Effector memory CD4-positive, alpha-beta T cell (primary cell): ENCODE measurements around the gene SMAD3.

Experiments
- DNase-seq, 3 donors: peaks; one replicate each; pipeline ENCODE4 v3.0.0-alpha.2; 2020
- H3K27ac ChIP-seq: 2 replicates; pipeline ENCODE4 v1.7.0; 2013; ENCODE audit warnings: mild to moderate bottlenecking, low read length, moderate library complexity; ENCODE audit not compliant: insufficient read depth, poor library complexity, severe bottlenecking
- H3K27me3 ChIP-seq: replicated peaks from 2 replicates; pipeline ENCODE4 v1.7.0; 2013; ENCODE audit warnings: mild to moderate bottlenecking, low read length; ENCODE audit not compliant: insufficient read depth, control insufficient read depth, poor library complexity, severe bottlenecking
- H3K36me3 ChIP-seq: 2 replicates; pipeline ENCODE4 v1.7.0; 2013; ENCODE audit warnings: mild to moderate bottlenecking, low read length, moderate library complexity; ENCODE audit not compliant: control insufficient read depth, insufficient read depth
- H3K4me1 ChIP-seq: 2 replicates; pipeline ENCODE4 v1.7.0; 2013; ENCODE audit warnings: low read length, mild to moderate bottlenecking; ENCODE audit not compliant: control insufficient read depth, insufficient read depth, poor library complexity, severe bottlenecking
- H3K4me3 ChIP-seq: 2 replicates; pipeline ENCODE4 v1.7.0; 2013; ENCODE audit warnings: low read length, low read depth, mild to moderate bottlenecking; ENCODE audit not compliant: insufficient read depth, poor library complexity, severe bottlenecking
- H3K9me3 ChIP-seq: 2 replicates; pipeline ENCODE4 v1.7.0; 2013; ENCODE audit warnings: mild to moderate bottlenecking, low read length, moderate library complexity; ENCODE audit not compliant: control insufficient read depth

The SMAD3 gene

DNA sequence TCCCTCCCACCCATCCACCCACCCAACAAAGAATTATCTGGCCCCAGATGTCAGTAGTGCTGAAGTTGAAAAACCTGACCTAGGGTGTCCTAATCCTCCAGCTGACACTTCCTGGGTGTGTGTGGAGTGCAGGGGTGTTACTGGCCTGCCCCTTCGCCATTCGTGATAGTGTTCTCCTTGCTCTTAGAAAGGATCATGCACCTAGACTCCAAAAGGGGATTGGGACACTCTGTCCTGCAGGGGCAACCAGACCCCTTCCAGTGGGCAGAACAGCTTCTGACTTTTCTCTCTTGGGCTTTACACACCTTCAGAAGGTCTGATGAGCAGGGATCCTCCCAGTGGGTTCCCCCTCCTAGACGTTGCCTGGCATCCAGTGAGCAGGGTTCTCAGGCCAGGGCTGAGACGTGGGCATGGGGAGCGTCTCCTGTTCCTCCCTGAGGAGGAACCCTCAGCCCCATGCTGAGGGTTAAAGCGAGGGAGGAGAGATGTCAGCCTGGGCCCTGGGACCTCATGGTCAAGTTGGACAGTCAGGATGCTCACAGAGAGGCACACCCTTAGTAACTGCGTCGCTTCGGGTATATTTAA is 114.1 kb downstream of the SMAD3 start:
- DNase-seq: no peak
- H3K36me3 ChIP-seq: peaks cover 42% of the 10 kb centered on the region
- H3K27me3 ChIP-seq: no peaks in the 10 kb centered on the region
- no peak overlapping the region for H3K4me3 ChIP-seq
- H3K4me1 ChIP-seq: peaks cover 3% of the 10 kb centered on the region
- H3K9me3 ChIP-seq: no peaks in the 10 kb centered on the region
- no peak overlapping the region for H3K27ac ChIP-seq

DNA sequence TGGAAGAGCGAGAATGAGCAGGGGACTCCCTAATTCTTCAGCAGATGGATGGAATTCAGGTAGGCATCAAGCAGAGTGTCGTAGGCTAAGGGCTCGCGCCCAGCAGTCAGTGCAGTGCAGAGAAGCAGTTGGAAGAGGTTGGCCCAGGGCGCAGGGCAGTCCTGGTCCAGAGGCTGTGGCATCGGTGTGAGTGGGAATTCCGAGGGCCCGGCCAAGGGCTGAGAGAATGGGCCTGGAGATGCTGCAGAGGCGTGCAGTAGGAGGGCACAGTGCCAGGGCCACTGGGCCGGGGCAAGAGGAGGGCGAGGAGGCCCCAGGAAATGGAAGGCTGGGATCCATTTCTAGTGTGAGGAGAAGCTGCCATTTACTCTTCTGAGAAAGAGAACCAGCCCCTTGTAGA is 114.6 kb downstream of the SMAD3 start:
- Histone ChIP-seq H3K36me3 (peaks cover 47% of the 10 kb centered on the region), H3K4me1 (peaks cover 3% of the 10 kb centered on the region)

DNA sequence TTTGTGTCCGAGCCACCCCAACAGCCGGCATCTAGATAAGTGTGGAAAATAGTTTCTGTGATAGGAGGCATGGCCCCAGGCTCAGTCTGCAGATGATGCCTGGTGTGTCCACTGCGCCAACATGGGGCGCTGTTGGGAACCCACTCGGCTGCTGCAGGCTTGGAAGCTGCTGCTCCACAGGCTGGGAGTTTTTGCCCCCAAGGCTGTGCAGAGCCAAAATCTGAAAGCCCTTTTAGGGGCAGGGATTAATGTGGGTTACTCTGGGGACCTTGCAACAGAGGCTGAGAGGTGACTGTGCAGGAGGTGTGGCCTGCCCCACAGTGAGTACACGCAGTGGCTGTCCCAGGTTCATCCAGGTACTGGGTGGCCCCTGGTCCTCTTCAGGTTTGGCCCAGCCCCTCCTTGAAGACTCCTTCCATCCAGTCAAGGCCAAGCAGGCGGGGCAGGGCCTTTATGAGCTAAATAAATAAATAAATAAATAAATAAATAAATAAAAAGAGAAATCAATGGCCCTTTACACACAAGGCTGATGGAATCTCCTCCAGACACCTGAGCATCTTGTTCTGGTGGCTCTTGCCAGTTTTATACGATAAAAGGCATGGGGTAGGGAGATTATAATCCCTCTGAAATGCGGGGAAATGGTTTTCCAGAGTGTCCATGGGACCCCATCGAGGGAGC is 115.3 kb downstream of the SMAD3 start:
- Histone ChIP-seq H3K4me1 (peaks cover 2% of the 10 kb centered on the region), H3K36me3 (peaks cover 49% of the 10 kb centered on the region), H3K4me3 (no peak overlapping the region), H3K27ac (no peak overlapping the region), H3K9me3 (no peaks in the 10 kb centered on the region), H3K27me3 (no peaks in the 10 kb centered on the region)
- no peak for DNase-seq

More for the DNA sequence above, 114.6 kb downstream of the SMAD3 start:
- Histone ChIP-seq H3K27me3 (no peaks in the 10 kb centered on the region), H3K9me3 (no peaks in the 10 kb centered on the region), H3K27ac (no peak overlapping the region), H3K4me3 (no peak overlapping the region)
- no peak for DNase-seq

DNA sequence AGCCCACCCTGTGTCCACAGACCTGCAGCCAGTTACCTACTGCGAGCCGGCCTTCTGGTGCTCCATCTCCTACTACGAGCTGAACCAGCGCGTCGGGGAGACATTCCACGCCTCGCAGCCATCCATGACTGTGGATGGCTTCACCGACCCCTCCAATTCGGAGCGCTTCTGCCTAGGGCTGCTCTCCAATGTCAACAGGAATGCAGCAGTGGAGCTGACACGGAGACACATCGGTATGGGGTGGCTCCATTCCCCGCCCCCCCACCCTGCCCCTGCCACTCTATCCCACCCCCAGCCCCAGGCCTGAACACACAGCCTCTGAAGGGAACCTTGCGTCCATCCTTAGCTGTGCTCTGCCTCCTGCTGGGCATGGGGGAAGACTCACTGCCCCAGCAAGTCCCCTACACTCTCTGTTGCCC is 115.8 kb downstream of the SMAD3 start:
- no peak for DNase-seq
- H3K36me3 ChIP-seq: peaks cover 53% of the 10 kb centered on the region

DNA sequence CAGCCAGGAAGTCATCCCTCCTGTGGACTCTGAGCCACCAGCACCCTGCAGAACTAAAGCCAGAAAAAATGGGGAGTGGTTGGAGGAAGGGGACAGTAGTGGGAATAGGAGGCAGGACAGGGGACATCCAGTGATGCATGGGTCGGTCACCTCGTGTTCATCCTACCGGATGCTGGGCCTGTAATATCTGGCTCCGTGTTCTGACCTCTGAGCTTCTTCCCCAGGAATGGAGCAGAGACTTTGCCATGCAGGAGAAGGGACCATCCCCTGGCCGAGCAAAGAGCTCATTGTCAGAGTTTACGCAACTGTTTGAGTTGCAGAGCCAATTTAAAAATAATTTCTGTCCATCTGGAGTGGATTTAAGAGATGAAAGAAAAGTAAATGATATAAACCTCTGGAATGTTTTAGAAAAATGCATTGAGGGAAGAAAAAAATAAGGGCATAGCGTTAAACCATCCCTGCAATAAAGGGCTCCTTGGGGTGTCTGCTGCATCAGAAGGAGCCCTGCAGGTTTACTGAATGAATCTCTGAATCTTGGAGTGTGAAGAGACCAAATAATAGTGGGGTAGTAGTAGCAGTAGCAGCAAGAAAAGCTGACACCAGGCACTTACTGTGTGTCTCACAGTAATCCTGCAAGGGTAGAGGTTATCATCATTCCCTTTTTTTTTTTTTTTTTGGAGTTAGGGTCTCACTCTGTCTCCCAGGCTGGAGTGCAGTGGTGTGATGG is 118.2 kb downstream of the SMAD3 start:
- peaks cover 66% of the 10 kb centered on the region for H3K36me3 ChIP-seq
- DNase-seq: no peak
- no peaks in the 10 kb centered on the region for H3K9me3 ChIP-seq
- H3K4me1 ChIP-seq: no peaks in the 10 kb centered on the region
- no peaks in the 10 kb centered on the region for H3K27me3 ChIP-seq
- H3K27ac ChIP-seq: no peak overlapping the region
- H3K4me3 ChIP-seq: no peak overlapping the region

More for the DNA sequence above, 115.8 kb downstream of the SMAD3 start:
- no peaks in the 10 kb centered on the region for H3K9me3 ChIP-seq
- no peak overlapping the region for H3K27ac ChIP-seq
- H3K4me3 ChIP-seq: no peak overlapping the region
- H3K4me1 ChIP-seq: no peaks in the 10 kb centered on the region
- no peaks in the 10 kb centered on the region for H3K27me3 ChIP-seq

DNA sequence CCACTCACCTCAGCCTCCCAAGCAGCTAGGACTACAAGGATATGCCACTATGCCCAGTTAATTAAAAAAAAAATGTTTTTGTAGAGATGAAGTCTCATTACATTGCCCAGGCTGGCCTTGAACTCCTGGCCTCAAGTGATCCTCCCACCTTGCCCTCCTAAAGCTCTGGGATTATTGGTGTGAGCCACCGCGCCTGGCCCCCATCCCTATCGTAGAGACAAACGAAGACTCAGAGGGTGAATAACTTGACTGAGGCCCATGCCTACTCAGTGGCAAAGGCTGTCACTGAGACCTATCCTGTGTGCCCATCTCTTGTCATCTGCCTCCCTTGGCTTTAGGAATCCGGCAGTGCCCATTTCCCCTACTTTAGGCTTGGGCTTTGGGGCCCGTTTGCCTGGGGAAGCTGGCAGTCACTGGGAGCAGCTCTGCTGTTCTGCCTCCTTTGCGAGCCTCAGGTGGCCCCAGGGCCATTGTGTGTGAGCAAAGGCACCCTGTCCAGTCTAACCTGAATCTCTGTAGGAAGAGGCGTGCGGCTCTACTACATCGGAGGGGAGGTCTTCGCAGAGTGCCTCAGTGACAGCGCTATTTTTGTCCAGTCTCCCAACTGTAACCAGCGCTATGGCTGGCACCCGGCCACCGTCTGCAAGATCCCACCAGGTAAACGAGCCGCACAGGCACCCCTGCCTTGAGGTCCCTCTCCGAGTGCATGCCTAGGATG is 119.0 kb downstream of the SMAD3 start:
- no peak overlapping the region for H3K27ac ChIP-seq
- peaks cover 67% of the 10 kb centered on the region for H3K36me3 ChIP-seq
- H3K4me3 ChIP-seq: no peak overlapping the region
- no peaks in the 10 kb centered on the region for H3K27me3 ChIP-seq
- DNase-seq: no peak
- H3K9me3 ChIP-seq: no peaks in the 10 kb centered on the region
- no peaks in the 10 kb centered on the region for H3K4me1 ChIP-seq

DNA sequence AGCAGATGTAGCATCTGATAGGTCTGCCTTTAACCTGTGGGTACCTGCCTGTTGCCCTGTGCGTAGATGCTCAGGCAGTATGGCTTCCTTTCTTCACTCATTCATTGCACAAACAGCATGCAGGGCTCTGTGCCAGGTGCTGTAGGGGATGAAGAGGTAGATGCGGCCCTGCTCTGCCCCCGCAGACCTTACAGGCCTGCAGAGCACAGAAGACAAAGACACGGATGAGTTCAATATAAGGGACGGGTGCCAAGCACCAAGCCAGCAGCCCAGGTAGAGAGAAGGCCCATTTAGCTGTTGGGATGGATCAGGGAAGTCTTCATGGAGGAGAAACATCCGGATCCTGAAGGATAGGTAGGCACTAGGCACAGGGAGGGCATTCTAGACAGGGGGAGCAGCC is 119.6 kb downstream of the SMAD3 start:
- Histone ChIP-seq H3K27me3 (no peaks in the 10 kb centered on the region), H3K36me3 (peaks cover 69% of the 10 kb centered on the region), H3K27ac (no peak overlapping the region), H3K4me3 (no peak overlapping the region), H3K9me3 (no peaks in the 10 kb centered on the region), H3K4me1 (no peaks in the 10 kb centered on the region)
- no peak for DNase-seq

DNA sequence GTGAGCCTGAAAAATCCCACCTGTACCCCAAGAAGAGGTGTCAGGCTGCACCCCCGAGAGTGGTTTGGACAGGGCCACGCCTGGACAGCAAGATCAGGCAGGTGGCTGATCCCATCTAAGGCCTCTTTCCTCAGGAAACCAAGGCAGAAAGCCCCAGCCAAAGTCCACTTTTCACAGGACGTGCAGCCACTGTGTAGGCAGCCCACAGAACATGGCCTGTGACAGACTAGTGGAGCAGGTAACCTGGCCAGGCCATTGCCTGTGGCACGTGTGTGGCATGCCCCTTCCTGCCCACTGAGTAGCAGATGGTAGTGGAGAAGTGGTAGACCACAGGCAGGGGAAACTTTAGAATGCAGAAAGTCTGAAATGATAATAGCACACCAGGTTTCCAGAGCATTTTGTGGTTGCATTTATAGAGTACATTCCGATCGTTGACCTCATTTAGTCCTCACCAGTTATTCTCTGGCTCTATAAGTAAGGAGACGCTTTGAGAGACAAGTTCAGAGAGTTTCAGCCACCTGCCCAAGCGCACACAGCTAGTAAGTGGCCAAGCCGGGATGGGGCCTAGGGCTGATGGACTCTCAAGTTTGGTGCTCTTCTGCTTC is 120.3 kb downstream of the SMAD3 start:
- peaks cover 71% of the 10 kb centered on the region for H3K36me3 ChIP-seq
- no peaks in the 10 kb centered on the region for H3K27me3 ChIP-seq
- DNase-seq: no peak
- no peaks in the 10 kb centered on the region for H3K4me1 ChIP-seq
- H3K27ac ChIP-seq: no peak overlapping the region
- no peak overlapping the region for H3K4me3 ChIP-seq
- H3K9me3 ChIP-seq: no peaks in the 10 kb centered on the region

DNA sequence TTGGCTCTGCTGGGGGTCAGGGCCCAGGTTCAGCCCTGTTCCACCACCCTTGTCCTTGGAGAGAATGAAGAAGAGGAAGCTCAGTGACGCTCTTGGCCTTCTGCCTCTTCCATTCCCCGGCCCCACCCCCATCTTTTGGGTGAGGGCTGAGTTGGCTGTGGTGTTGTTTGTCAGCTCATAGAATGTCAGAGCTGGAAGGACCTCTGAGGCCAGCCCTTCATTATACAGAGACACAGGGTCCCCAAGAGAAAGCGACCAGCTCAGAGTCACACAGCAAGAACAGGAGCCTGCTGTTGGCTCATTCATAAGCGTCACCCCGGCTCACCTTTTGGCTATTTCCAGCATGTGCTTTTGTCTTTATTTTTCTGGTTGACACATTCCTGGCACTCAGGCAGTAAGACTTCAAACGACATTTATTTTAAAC is 120.8 kb downstream of the SMAD3 start:
- Histone ChIP-seq H3K9me3 (no peaks in the 10 kb centered on the region), H3K4me1 (no peaks in the 10 kb centered on the region), H3K27ac (no peak overlapping the region), H3K36me3 (peaks cover 75% of the 10 kb centered on the region), H3K27me3 (no peaks in the 10 kb centered on the region), H3K4me3 (no peak overlapping the region)
- no peak for DNase-seq
